Spleen (tissue), 10 donors: ENCODE measurements around the gene PARP14. TPM values are rescaled to one million over a fixed set of nuclear protein-coding genes. Genes with fewer than 3 reads are reported as not detected.

Experiments
- polyA plus RNA-seq, 3 donors: library from polyadenylated mRNA; stranded (reverse); fragments of 200-250 nt; gene quantifications; one replicate each; pipeline ENCODE4 v1.2.1, GENCODE V29; 2013
- total RNA-seq, 7 donors: library from RNA; depleted of rRNA in 3 of 7; stranded (reverse); fragments of >200 nt in 3 of 7; fragmentation: NEBNext Ultra II Directional in 4 of 7; extraction: Animal tissue kit (Norgen Biotek cat#: 25700) in 4 of 7; gene quantifications; one replicate each; pipeline versions ENCODE4 v1.1.0 to v1.2.1, GENCODE V29; 2016 to 2021
- donor health status: healthy with polysubstance abuse.
- donor health status: DM: no; HTN: no; CAD: no; lungs with moderate emphysema.
- donor health status: DM: no; HTN: no; CAD: no.
- donor health status: Bipolar disorder and iron deficiency.
- donor health status: healthy.
- donor health status: DM: no; HTN: no; CAD: no.
- donor health status: DM: yes; HTN: yes; CAD: no.

The PARP14 gene
- total and polyA plus RNA-seq, 10 donors, result 17.4 to 187 (median 153) TPM

Other genes with a start within 250 kb of the PARP14 start
- gene KPNA1, start 165.9 kb upstream of the PARP14 start, total RNA-seq, result 10 to 100 TPM; 39.3 to 74.4 (median 61.0) TPM
- 10 to 100 TPM in 1 of 3 donors, 1 to 10 TPM in 2; 8.5 to 10.4 (median 9.2) TPM for gene KPNA1, start 165.9 kb upstream of the PARP14 start, polyA plus RNA-seq
- 10 to 100 TPM; 56.9 to 72.6 (median 70.4) TPM for gene PARP9, start 116.5 kb upstream of the PARP14 start, total RNA-seq
- gene PARP9, start 116.5 kb upstream of the PARP14 start, polyA plus RNA-seq, result 10 to 100 TPM; 24.0 to 51.7 (median 27.6) TPM
- gene DTX3L, start 116.5 kb upstream of the PARP14 start, total RNA-seq, result 10 to 100 TPM; 47.1 to 68.4 (median 67.4) TPM
- gene DTX3L, start 116.5 kb upstream of the PARP14 start, polyA plus RNA-seq, result 10 to 100 TPM; 11.0 to 24.8 (median 11.5) TPM
- gene PARP15, start 103.2 kb upstream of the PARP14 start, total RNA-seq, result 100 to 1,000 TPM in 1 of 7 donors, 10 to 100 TPM in 6; 59.3 to 114 (median 74.7) TPM
- gene PARP15, start 103.2 kb upstream of the PARP14 start, polyA plus RNA-seq, result 100 to 1,000 TPM in 1 of 3 donors, 10 to 100 TPM in 2; 63.3 to 128 (median 66.5) TPM
- 10 to 100 TPM; 17.8 to 42.9 (median 23.8) TPM for gene HSPBAP1, start 113.0 kb downstream of the PARP14 start, total RNA-seq
- 10 to 100 TPM; 16.9 to 26.3 (median 17.0) TPM for gene HSPBAP1, start 113.0 kb downstream of the PARP14 start, polyA plus RNA-seq
- 10 to 100 TPM; 10.2 to 31.8 (median 16.7) TPM for gene SLC49A4, start 114.2 kb downstream of the PARP14 start, total RNA-seq
- 1 to 10 TPM; 1.3 to 1.5 (median 1.4) TPM for gene SLC49A4, start 114.2 kb downstream of the PARP14 start, polyA plus RNA-seq